ENCODE results near the gene TEX30.

The TEX30 gene

DNA sequence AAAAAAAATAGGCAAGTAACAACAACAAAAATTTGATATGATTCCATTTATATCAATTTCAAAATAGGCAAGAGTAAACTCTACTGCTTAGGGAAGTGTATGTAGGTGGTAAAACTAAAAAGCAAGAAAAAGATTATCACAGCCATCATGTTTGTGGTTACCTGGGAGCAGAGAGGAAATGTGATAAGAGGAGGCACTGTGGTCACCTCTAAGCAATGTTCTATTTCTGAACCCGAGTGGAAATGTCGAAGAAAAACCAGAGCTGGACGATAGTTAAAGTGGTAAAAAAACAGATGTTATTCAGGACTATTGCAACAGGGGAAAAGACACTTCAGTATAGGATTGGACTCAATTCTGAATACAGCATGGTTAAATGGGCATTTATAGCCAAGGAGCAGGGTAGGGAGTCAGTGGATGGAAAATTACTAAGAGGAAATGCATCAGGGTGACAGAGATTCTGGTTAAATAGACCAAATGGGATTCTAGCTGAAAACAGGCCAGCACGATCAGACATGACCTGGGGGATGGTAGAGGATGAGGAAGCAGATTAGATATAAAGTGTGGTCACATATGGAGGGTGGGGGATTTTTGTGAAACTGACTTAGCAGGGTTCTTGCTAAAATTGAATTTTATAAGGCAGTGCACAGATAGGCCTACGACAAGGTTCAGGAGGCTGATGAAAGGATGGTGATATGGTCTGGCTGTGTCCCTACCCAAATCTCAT lies 6.0 kb upstream of the TEX30 start:
- no peak for DNase-seq

DNA sequence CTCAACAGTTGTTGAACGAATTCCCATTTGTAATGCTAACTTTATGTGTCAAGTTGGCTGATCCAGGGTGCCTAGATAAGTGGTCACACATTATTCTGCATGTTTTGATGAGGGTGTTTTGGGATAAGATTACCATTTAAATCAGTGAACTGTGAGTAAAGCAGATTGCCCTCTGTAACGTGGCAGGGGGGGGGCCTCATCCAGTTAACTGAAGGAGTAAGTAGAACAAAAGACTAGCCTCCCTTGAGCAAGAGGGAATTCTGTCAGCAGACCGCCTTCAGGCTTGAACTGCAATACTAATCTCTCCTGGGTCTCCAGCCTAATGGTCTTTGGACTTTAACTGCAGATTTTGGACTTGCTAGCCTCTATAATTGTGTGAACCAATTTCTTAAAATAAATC lies 4.2 kb upstream of the TEX30 start:
- no peak for DNase-seq

DNA sequence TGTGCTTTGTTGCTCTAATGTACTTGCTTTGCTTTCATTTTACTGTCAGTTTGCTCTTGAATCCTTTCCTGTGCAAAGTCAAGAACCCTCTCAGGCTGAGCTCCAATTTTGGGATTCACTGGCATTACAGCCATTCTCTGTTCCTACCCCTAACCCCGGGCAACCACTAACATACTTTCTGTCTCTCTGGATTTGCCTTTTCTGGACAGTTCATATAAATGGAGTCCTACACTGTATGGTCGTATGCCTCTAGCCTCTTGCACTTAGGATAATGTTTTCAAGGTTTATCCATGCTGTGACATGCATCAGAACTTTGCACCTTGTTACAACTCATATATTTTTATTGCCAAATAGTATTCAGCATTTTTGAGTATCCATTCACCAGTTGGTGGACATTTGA lies 2.7 kb upstream of the TEX30 start:
- DNase-seq = no peak

DNA sequence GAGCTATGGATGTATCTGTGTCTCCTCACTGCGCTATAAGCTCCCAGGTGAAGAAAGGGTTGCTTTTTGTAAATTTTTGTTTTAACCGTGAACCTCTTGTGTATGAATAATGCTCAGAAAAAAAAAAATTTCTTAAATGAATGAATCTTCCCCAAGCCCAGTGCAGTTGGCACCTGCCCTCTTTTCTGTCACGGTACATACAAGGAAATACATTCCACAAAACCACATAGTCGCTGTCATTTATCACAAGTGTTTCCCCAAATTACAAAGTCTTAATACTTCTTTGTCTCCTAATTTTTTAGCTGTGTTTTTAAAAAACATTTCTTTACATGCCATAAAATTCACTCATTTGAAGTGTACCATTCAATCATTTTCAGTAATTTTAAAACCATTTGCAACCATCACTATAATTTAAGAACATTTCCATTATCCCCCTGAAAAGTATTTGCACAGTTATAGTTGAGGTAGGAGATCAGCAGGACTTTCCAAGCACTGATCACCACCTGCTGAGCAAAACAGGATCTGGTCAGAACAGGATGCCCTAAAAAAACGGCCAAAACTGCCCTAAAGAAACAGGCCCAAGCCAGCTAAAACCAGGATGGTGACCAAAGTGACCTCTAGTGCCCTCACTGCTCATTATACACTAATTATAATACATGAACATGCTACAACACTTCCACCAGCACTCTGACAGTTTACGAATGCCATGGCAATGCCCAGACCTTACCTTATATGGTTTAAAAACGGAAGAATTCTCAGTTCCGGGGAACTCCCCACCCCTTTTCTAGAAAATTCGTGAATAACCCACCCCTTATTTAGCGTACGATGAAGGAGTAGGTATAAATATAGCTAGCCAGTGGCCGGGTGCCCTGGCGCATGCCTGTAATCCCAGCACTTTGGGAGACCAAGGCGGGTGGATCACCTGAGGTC lies 1.3 kb upstream of the TEX30 start:
- DNase-seq = no peak

DNA sequence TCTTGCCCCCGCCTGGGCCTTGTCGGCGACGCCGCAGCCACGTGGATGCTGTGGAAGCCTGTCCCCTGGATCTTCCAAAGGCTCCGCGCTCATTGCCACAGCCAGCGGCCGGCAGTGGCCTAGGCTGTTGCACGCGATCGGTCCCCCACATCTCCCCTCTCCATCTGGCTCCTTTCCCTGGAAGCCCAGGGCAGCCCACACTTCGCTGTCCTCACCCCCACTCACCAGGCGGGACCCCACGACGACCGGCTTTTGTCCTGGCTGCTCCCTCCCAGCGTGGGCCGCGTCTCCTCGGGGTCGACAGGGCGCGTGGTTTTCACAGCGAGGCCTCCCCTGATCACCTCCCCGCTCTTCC lies 605 bp upstream of the TEX30 start:
- DNase-seq = peak in 3 of 4 experiments; percentile 2 to 13 (median 11)

DNA sequence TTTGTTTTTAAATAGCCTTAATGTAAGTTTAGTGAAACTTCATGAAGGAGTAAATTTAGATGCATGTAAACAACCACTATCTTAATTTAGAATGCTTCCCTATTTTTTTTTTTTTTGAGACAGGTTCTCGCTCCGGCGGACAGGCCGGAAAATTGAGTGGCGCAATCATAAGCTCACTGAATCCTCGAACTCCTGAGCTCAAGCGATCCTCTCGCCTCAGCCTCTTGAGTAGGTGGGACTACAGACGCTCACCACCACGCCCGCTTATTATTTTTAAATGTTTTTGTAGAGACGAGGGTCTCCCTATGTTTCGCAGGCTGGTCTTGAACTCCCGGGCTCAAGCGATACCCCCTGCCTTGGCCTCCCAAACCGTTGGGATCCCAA lies 1.6 kb downstream of the TEX30 start:
- DNase-seq = no peak

DNA sequence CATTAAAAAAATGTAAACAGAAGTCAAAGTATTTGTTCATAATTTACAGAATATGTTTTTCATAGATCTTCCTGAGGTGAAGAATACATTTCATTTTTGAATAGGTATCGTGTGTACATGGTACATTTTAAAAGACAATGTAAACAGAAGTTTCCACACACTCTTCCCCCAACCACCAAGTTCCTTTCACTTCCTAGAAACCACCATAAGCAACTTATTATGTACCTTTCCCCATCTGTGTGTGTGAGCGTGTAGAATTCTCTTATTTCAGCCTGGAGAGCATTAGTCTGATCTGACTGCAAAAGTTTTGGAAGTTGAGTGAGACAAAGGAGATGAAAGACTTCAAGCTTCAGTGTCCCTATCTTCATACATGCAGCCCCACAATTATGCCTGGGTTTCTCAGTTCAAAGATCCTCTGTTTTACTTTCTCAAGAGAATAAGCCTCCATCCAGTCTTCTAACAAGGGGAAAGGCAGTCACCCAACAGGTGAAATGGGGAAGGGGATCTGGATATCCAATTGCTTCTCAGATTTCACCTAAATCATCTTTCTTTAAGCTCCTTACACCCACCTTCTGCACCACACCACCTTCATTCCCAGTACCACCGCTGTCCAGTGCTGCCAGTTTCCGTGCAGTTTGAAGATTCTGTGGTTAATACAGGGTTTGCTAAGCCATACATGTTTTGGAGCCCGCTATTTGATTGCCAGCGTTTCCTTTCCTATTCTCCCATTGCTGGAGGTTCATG lies 2.1 kb downstream of the TEX30 start:
- DNase-seq = no peak

DNA sequence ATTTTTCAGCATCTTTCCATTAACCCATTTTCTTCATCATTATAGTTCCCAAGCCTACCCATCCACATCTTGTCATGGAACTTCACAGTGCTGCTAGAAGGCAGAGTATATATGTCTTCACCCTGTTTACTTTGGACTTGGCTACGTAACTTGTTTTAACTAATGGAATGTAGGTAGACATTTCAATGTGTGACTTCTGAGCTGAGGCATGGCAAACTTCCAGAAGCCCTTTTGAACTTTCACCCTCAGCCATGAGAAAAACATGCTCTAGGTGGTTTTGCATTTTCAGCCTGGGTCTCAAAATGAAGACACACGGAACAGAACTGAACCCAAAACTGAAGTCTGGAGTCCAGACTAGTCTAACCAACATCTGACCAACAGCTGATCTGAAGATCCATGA lies 3.2 kb downstream of the TEX30 start:
- no peak for DNase-seq

DNA sequence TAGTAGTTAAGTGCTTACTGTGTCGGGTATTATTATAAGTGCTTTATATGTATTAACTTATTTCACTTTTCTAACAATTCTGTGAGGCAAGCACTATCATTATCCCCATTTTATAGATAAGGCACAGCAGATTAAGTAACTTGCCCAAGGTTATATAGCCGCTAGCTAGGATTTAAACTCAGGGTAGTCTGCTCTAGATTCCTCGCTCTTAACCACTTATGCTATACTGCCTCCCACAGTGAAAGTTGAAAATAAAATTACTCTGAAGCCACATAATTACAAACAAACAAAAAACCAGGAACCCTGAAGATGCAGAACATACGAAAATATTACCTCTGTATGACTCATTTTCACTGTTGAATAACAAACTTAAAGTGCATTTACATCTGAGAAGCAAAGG lies 3.9 kb downstream of the TEX30 start:
- DNase-seq = no peak

DNA sequence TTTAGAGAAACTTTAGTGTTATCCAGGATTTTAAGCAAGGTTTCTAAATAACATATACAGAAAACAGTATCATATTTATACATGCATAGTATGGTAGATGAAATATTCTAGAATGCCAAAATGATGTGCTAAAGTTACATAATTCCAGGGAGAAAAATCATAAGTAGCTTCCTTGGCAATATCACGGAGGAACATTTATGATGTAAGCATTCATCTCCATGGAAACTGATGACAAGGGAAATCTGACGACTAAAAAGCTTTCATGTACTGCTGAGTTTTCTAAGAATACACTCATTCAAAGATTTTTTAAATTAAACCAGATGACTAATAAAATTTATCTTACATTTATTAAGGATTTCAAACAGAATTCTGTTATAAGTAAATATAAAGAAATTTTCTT lies 4.7 kb downstream of the TEX30 start:
- no peak for DNase-seq

DNA sequence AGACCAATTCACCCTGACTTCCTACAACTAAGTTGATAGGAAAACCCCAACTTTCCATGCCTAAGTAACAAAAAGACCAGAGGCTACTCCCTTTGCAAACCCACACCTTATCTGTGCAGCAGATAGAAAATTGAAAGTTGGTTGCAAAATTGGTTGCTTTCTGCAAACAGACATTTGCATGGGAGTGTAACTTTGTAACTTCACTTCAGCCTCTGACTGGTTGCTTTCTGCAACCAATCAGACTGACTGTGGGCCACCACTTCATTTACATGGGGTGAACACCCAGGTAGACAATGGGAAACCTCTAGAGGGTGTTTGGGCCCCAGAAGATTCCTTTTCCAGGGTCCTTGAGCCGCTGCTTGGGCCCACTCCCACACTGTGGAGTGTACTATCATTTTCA lies 9.8 kb downstream of the TEX30 start:
- no peak for DNase-seq

DNA sequence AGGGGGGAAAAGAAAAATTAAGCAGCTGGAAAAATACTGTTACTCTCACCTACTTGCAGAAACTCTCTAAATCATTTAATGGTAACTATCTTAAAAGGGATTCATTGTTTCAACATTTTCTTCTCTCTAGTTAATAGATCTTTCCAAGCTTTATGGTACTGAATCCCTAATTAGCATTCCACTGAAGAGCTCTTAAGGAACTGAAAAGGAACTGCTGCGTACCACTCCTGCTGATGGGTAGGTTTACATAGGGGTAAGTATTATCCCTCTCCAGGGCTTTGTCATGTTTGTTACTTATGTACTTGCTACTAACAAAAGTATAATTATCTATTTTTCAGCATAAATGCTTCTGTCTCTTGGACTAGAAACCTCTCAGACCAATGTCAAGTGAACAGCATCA lies 12.5 kb downstream of the TEX30 start:
- DNase-seq = no peak

DNA sequence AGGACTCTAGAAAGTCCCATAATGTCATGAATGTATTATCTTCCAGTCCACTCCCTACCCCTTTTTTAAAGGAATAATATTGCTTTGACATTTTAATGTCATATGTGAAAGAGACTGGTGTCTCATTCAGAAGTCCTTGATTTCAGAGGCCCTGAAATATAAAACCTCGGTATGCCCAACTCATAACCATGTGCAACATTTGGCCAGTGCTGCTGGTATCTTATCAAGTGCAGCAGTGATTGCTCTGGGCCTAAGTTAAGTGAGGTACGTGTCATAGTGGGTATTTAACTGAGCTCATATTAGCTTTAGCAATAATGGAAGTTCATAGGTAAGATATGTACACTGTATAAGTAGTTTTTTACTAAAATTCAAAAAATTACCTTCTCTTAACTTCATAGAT lies 14.7 kb downstream of the TEX30 start:
- no peak for DNase-seq

DNA sequence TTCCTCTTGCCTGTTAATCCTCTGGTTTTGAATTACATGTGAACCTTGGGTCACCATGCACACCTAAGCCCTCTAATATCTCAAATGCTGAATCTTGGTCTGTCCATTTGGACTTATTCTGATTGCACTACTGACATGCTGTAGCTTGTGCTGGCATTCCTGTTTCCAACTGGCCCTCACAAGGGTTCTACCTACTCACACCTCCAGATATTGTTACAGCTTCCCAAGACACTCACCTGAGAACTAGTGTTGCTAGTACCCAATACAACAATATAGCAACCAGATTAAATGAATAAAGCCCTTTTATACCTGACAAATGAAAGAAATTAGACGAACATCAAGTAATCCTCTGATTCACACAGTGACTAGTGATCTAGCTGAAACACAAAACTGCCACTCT lies 16.6 kb downstream of the TEX30 start:
- DNase-seq = no peak

DNA sequence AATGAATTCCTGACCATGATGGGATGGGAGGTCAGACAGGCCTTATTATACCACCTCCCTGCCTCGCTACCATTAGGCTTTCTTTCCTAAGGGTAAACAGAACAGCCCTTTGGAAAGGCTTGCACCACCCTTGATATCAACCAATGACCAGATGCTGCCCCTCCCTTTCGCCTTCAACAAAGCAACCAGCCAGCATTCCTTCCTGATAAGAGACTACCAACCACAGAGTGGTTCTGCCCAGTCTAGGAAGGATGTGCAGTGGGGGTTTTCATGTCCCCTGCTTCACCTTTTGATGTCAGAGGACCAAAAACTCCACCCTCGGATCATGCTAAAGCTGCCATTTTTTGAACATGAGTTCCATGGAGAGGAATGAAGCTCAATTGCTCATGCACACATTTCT lies 21.7 kb downstream of the TEX30 start:
- no peak for DNase-seq

DNA sequence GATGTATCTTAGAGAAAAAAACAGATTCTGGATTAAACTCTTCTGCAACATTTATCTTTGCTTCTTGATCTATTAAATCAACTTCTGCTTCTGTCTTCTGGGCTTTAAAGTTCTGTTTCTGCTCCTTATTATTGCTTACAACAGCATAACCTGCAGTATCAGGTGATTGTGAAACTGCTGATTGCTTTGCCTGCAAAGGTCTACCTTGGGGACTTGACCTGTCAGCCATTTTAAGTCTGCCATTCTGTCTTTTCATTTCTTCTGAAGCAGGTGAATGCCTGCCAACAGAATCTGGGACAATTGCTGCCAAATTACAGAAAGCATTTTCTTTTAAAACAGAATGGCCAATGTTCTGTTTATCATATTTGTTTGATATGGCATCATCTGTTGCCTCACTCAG lies 31.1 kb downstream of the TEX30 start:
- DNase-seq = no peak

DNA sequence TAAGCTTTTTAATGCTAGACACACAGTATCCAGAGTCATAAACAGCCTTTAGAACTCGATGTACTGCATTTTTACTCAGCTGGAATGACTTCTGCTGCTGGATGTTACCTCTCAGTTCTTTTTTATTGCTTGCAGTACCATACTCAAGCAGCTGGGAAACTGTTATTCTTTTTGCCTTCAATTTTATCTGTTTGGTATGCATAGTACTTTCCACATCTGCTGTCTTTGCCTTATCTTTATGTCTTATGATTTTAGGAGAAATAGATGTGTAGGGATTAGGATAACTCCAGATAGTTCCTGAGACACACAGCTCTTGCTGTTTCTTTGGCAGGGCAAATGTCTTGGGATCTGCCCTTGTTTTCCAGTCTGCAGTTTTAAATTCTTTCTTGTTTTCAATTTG lies 31.5 kb downstream of the TEX30 start:
- DNase-seq = no peak

DNA sequence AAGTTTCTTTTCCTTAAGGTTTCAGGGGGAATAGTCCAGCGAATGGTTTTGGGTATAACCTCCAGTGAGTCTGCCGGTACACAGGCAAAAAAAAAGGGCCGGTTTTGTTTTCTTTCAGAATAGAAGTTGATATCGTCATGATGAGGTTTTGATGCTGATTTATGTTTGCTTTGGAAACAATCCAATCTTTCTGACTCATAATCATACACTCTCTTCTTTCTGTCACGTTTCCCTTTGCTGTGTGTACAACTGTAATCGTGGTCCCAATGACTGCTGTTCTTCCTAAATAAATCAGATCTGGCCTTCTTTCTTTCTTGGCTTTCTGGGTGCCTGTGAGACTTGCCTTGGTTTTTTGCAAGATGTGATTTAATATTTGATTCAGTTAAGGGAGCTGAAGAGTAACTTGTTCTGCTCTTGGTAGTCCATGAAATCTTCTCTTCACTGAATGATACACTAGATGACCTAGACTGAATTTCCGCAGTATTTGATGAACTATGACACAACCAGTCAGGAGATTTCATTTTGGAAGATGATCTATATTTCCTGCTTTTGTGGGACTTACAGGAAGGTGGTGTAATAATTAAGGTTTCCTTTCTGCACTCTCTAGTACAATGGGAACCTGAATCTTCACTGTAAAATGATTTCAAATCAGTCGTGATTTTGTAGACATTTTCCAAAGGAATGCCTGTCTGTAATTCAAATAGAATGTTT lies 43.9 kb downstream of the TEX30 start:
- DNase-seq = no peak

DNA sequence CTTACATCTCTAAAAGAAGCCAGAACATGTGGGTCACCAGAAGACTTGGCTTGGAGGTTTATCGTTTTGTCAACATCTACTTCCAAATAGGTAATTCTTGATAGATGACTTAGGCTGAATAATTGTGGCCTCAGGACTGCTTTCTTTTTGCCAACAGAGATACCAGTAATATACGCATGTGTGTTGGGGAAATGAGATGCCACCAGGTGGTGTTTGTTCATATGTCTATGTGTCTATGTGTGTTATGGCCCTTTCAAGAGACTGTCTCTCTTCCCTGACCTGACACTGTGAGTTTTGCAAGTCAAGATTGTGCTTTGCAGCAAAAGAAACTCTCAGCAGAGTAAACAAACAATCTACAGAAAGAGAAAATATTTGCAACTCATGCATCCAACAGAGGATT lies 47.2 kb downstream of the TEX30 start:
- DNase-seq = no peak

DNA sequence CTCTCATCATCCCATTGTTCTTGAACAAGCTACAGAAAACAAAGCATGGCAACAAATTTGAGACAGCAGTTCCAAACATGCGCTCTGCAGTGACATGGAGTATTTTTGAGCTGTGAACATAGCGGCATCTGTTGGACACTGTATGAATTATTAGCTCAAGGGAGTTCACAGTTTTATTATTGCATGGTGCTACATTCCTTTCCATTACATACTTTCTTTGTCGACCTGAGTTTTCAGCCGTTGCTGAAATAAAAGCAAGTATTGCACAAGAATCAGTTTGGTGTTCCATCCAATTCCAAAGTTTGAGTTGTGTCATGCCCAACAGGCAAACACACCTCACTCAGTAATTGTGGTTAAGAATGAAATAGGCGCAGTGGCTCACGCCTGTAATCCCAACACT lies 48.7 kb downstream of the TEX30 start:
- no peak for DNase-seq

DNA sequence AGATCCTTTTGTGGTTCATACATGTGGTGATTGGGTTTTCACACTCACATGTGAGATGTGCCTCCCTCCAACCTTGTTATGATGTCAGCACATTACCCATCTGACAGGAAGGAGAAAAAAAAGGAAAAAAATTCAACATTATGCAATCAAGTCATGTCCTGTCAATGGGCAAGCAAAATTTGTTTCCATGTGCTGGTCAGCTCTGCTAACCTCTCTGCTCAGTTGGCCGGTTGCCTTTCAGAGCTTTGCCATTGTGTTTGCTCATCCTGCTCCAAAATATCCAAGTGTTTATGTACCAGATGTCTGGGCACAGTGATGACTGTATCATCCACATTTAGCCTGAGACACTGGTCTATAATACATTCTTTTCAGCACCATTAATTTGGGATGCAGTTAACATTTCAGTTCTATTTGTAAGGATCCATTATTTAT lies 51.8 kb downstream of the TEX30 start:
- DNase-seq = no peak

DNA sequence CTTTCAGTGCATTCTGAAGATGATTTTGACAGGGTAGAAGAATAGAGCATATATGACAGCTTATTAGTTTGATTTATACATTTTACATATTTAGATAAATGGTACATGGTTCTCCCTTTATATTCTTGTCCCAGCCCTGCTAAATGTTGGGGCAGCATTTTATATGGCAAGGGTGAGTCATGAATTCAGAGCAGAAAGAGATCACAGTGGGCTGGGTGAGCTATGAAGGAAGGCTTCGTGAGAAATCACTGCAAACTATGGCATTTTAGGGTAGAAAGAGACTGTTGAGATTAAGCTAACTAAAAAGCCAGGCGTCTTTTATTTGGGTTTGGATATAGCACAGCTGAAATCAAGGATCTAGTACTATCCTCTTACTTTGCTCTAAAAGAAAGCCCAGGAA lies 54.8 kb downstream of the TEX30 start:
- DNase-seq = no peak

Data from activated CD4-positive, CD25-positive, alpha-beta regulatory T cell (primary cell).